Right renal pelvis (tissue), 4 donors: Measurements from ENCODE around the gene BTBD9. TPM values are rescaled to one million over a fixed set of nuclear protein-coding genes. Genes with fewer than 3 reads are reported as not detected.

ENCODE experiments used
- DNase-seq, 4 donors: peaks; one replicate each; pipeline ENCODE4 v3.0.0-alpha.2; 2013; ENCODE audit warnings: low read depth in 4 of 4, low spot score in 3 of 4, missing footprints in 1 of 4
- polyA plus RNA-seq, 4 donors: library from polyadenylated mRNA; unstranded; fragments of 120-200 nt; gene quantifications; one replicate each; pipeline ENCODE4 v1.2.1, GENCODE V29; 2013; ENCODE audit not compliant: insufficient read length in 4 of 4

Gene BTBD9
- polyA plus RNA-seq, 4 donors: 11.9 to 15.6 (median 13.8) TPM

GRCh38 chr6:38158762-38159350, 480.9 kb downstream of the BTBD9 start:
- DNase-seq: no peak

GRCh38 chr6:38157905-38158304, 481.8 kb downstream of the BTBD9 start:
- no peak for DNase-seq

GRCh38 chr6:38156818-38157565, 482.7 kb downstream of the BTBD9 start:
- DNase-seq: no peak

- DNase-seq: no peak
Observed at GRCh38 chr6:38155621-38156204, 484.0 kb downstream of the BTBD9 start.

- no peak for DNase-seq
Observed at GRCh38 chr6:38155144-38155543, 484.6 kb downstream of the BTBD9 start.

GRCh38 chr6:38154731-38155130, 485.0 kb downstream of the BTBD9 start:
- DNase-seq: no peak

- no peak for DNase-seq
Observed at GRCh38 chr6:38153798-38154345, 485.9 kb downstream of the BTBD9 start.

GRCh38 chr6:38153076-38153797, 486.5 kb downstream of the BTBD9 start:
- DNase-seq: no peak

- DNase-seq: no peak
Observed at GRCh38 chr6:38152620-38153019, 487.1 kb downstream of the BTBD9 start.

- no peak for DNase-seq
Observed at GRCh38 chr6:38151580-38152500, 487.9 kb downstream of the BTBD9 start.

GRCh38 chr6:38150681-38151296, 488.9 kb downstream of the BTBD9 start:
- no peak for DNase-seq

GRCh38 chr6:38150021-38150420, 489.7 kb downstream of the BTBD9 start:
- no peak for DNase-seq

- DNase-seq: no peak
Observed at GRCh38 chr6:38149531-38149930, 490.2 kb downstream of the BTBD9 start.

GRCh38 chr6:38148606-38149005, 491.1 kb downstream of the BTBD9 start:
- no peak for DNase-seq

GRCh38 chr6:38146734-38147027, 493.0 kb downstream of the BTBD9 start:
- DNase-seq: no peak

GRCh38 chr6:38146021-38146733, 493.6 kb downstream of the BTBD9 start:
- DNase-seq: no peak

- DNase-seq: no peak
Observed at GRCh38 chr6:38144365-38144945, 495.3 kb downstream of the BTBD9 start.

- no peak for DNase-seq
Observed at GRCh38 chr6:38143191-38144150, 496.3 kb downstream of the BTBD9 start.
